HepG2 (cell line): ENCODE data around the gene PDLIM5.

Source experiments
- EZH2 ChIP-seq: conservative IDR thresholded peaks from 2 replicates; pipeline ENCODE4 v1.6.1; 2012; ENCODE audit warnings: mild to moderate bottlenecking, low read depth, low read length, moderate library complexity
- HDAC2 ChIP-seq: sonication (generic); formaldehyde crosslinking; IDR thresholded peaks from 2 replicates; pipeline ENCODE4 v1.4.0; 2020; ENCODE audit warnings: missing genetic modification reagents
- NRL ChIP-seq: sonication (generic); formaldehyde crosslinking; IDR thresholded peaks from 2 replicates; pipeline ENCODE4 v1.5.0; 2020; ENCODE audit warnings: missing genetic modification reagents, mild to moderate bottlenecking, moderate library complexity, borderline replicate concordance
- POLR2AphosphoS5 ChIP-seq: IDR thresholded peaks from 2 replicates; pipeline ENCODE4 v1.6.1; 2012; ENCODE audit warnings: low read depth, low read length
- ZNF589 ChIP-seq: sonication (generic); formaldehyde crosslinking; conservative IDR thresholded peaks from 2 replicates; pipeline ENCODE4 v1.8.0; 2022; ENCODE audit warnings: mild to moderate bottlenecking, moderate library complexity, missing genetic modification reagents
- TF ChIP-seq, protein P1 (sequence below): sonication (generic); formaldehyde crosslinking; IDR thresholded peaks from 2 replicates; pipeline ENCODE4 v1.5.0; 2020; ENCODE audit warnings: mild to moderate bottlenecking, missing genetic modification reagents, moderate library complexity
- TF ChIP-seq, protein P2 (sequence below): IDR thresholded peaks from 2 replicates; pipeline ENCODE4 v1.6.1; 2016; ENCODE audit warnings: low read depth, borderline replicate concordance

DNA sequence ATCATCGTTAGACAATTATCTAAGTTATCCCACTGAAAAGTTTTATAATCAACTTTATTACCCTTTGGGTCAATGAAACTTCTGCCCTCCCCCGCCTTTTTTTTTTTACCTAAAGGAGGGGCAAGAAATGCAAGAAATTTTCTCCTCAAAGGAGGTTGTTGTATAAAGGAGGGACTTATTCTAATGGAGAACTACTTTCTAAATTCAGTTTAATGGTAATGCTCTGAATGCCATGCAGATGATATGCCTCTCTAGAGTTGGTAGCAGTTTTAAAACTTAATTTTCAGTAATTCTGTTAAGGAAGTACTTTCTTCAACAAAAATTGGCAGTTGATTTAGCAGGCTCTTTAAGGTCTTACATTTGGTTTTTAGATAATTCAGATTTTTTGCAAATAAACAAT lies 23.3 kb downstream of the PDLIM5 start:
- TF ChIP-seq EZH2, result no peak
- no peak for TF ChIP-seq NRL (CRISPR knock-in tag)
- TF ChIP-seq POLR2AphosphoS5, result no peak
- TF ChIP-seq, protein P1, sequence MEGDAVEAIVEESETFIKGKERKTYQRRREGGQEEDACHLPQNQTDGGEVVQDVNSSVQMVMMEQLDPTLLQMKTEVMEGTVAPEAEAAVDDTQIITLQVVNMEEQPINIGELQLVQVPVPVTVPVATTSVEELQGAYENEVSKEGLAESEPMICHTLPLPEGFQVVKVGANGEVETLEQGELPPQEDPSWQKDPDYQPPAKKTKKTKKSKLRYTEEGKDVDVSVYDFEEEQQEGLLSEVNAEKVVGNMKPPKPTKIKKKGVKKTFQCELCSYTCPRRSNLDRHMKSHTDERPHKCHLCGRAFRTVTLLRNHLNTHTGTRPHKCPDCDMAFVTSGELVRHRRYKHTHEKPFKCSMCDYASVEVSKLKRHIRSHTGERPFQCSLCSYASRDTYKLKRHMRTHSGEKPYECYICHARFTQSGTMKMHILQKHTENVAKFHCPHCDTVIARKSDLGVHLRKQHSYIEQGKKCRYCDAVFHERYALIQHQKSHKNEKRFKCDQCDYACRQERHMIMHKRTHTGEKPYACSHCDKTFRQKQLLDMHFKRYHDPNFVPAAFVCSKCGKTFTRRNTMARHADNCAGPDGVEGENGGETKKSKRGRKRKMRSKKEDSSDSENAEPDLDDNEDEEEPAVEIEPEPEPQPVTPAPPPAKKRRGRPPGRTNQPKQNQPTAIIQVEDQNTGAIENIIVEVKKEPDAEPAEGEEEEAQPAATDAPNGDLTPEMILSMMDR (CRISPR knock-in tag), result no peak
- TF ChIP-seq HDAC2 (CRISPR knock-in tag), result no peak
- no peak for TF ChIP-seq ZNF589 (CRISPR knock-in tag)
- TF ChIP-seq, protein P2, sequence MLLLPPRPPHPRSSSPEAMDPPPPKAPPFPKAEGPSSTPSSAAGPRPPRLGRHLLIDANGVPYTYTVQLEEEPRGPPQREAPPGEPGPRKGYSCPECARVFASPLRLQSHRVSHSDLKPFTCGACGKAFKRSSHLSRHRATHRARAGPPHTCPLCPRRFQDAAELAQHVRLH (CRISPR knock-in tag), result no peak
